Spleen (tissue), 7 donors: ENCODE data around the gene MFAP5.
A peak's percentile ranks its signal among the peaks of the same experiment; 100 is the strongest.

Experiments used
- CTCF ChIP-seq, 11 experiments: fragments of 200-600 bp in 7 of 11; fragments of 450-650 bp in 4 of 11; sonication (generic) in 4 of 11; IDR thresholded peaks in 8 of 11; conservative IDR thresholded peaks in 3 of 11; 1 replicate in 7 of 11; 2 replicates in 4 of 11; pipeline versions ENCODE4 v1.4.0 to v1.8.0; 2016 to 2021; ENCODE audit warnings: antibody characterized with exemption in 11 of 11, inconsistent platforms in 4 of 11, mild to moderate bottlenecking in 1 of 11
- POLR2AphosphoS5 ChIP-seq, 3 donors: sonication (generic); formaldehyde crosslinking; IDR thresholded peaks; one replicate each; pipeline ENCODE4 v1.5.1; 2017; ENCODE audit warnings: antibody characterized with exemption in 3 of 3
- donor health status: DM: no; HTN: no; CAD: no; lungs with moderate emphysema.
- donor health status: DM: no; HTN: no; CAD: no.
- donor health status: DM: no; HTN: no; CAD: no.

- TF ChIP-seq CTCF (IDR thresholded peaks at IDR 0.05 in 8 of 11, conservative IDR thresholded peaks at IDR 0.05 in 3 of 11) (no peak), POLR2AphosphoS5 (IDR thresholded peaks at IDR 0.05) (peak; percentile 62 to 79 (median 77))
Observed at GRCh38 chr12:8697476-8698131, 35.0 kb upstream of the MFAP5 start, which contains the start of gene RIMKLB.
